ENCODE data around the gene AUTS2.

DNA sequence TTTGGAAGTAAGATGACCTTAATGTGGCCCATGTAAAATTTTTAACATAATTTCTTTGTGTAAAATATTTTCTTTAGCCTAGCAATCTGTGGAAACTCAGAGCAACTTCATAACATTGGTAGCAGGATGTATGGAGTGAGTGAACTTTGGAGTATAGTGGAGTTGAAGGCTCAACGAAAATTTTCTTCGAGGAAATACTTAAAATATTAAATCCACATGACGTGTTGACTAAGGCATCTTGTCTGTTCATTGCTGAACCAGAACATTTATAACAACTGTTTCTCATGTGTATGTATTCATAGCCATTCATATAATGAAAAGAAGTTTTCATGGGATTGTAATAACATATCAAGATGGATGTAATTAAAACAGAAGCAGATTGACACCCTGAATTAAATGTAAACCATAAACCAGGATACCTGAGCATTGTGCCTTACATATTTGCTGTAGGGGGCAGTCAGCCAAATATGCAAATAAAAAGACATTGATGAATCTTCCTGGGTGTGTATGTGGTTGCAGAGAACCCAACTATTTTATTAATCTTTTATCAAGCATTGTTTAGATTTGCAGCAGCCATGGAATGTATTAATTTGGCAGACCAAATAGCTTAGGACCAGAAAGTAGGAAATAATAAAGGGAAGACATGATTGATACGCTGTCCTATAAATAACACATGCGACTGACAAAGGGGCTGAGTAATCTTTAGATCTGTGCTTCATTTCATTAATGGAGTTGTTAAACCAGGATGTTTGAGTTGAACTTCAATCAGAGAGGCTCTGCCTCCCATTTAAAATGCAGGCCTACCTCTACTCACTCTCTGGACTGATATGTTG, 11.5 kb downstream of the AUTS2 start:
- TF ChIP-seq, protein P1, sequence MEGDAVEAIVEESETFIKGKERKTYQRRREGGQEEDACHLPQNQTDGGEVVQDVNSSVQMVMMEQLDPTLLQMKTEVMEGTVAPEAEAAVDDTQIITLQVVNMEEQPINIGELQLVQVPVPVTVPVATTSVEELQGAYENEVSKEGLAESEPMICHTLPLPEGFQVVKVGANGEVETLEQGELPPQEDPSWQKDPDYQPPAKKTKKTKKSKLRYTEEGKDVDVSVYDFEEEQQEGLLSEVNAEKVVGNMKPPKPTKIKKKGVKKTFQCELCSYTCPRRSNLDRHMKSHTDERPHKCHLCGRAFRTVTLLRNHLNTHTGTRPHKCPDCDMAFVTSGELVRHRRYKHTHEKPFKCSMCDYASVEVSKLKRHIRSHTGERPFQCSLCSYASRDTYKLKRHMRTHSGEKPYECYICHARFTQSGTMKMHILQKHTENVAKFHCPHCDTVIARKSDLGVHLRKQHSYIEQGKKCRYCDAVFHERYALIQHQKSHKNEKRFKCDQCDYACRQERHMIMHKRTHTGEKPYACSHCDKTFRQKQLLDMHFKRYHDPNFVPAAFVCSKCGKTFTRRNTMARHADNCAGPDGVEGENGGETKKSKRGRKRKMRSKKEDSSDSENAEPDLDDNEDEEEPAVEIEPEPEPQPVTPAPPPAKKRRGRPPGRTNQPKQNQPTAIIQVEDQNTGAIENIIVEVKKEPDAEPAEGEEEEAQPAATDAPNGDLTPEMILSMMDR (IDR thresholded peaks at IDR 0.05) = no peak
- no peak for TF ChIP-seq POLR2A (IDR thresholded peaks at IDR 0.05)
